ENCODE measurements around the gene SLC16A3.
A peak's percentile ranks its signal among the peaks of the same experiment; 100 is the strongest.

The SLC16A3 gene

DNA sequence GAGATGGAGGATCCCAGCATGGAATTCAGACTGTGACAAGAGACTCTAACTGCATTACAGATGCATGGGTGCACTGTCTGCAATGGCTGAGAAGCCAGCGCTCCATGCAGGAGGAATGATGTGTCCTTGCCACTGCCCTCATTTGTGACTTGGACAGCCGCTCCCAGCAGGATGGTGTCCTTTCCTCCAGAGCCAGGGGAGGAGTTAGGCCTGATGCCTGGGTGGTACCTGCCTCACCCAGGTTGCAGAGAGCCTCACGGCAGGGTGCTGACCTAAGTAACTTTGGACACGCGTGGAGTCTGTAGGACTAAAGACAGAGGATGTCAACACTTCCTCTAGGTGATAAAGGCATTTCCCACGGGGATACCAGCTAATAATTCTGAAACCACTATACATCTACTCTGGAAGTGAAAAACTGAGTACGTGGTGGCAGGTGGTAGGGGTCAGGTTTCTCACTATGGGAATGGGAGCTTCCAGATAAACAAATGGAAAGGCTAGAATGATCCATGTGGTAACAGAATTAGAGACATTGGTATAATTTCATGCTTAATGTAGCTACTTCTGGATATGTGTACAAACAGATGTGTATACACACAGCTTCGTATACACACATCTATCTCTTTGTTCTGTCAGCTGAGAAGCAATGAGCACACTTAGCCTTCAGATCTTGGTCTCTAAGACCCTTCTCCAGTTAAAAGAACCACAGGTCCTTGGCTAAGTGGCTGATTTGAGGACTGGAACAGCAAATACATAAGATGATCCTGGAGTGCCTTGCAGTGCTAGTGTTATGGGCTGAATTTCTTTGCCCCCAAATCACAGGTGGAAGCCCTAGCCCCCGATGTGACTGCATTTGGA lies 58.4 kb downstream of the SLC16A3 start:
- DNase-seq (ENCODE audit: low read depth), result no peak

DNA sequence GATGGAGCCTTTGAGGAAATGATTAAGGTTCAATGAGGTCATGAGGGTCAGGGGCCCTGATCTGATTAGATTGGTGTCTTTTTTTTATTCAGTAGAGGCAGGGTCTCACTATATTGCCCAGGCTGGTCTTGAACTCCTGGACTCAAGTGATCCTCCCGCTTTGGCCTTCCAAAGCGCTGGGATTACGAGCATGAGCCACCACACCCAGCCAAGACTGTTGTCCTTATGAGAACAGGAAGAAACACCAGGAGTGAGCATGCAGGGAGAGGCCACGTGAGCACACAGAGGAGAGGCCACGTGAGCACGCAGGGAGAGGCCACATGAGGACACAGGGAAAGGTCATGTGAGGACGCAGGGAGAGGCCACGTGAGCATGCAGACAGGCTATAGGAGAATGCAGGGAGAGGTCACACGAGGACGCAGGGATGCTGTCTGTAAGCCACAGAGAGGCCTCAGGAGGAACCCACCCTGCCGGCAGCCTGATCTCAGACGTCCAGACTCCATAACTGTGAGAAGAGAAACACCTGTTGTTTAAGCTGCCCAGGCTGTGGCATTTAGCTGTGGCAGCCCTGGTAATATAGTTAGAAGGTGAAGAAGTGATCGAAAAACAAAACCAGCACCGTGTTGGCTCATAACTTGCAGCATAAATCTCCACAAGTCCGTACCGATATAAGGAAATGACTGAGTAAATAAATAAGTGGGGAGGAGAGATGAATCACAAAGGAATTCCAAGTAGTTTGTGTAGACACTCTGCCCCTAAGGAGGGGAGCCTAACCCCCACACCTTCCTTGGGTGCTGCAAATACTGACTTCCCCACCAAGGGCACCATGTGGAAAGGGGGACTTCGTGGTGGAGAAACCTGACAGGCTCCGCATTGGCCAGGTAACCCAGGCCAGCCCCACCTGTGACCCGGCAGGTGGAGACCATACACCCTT lies 59.3 kb downstream of the SLC16A3 start:
- peak; percentile 74 for DNase-seq (ENCODE audit: low read depth)

Measured in amniotic epithelial cell (primary cell).